Suprapubic skin (tissue), 3 donors: ENCODE data around the gene HK3.

Source experiments
- CTCF ChIP-seq, 2 donors: fragments of 200-600 bp in 1 of 2; fragments of 450-650 bp in 1 of 2; sonication (generic) in 1 of 2; IDR thresholded peaks; one replicate each; pipeline ENCODE4 v1.5.1; 2016 to 2019; ENCODE audit warnings: antibody characterized with exemption in 2 of 2, mild to moderate bottlenecking in 1 of 2, moderate library complexity in 1 of 2
- EP300 ChIP-seq: sonication (generic); formaldehyde crosslinking; IDR thresholded peaks from one replicate; pipeline ENCODE4 v1.6.1; 2017; ENCODE audit warnings: antibody characterized with exemption
- POLR2A ChIP-seq, 2 donors: fragments of 450-650 bp; IDR thresholded peaks; one replicate each; pipeline ENCODE4 v1.6.1; 2017; ENCODE audit warnings: antibody characterized with exemption in 2 of 2, mild to moderate bottlenecking in 2 of 2, moderate library complexity in 2 of 2

- TF ChIP-seq EP300 (no peak), CTCF (IDR thresholded peaks at IDR 0.05) (no peak), POLR2A (IDR thresholded peaks at IDR 0.05) (no peak)
Observed at GRCh38 chr5:176850371-176851245, 48.5 kb downstream of the HK3 start.
